Measurements from ENCODE around the gene HLA-C.
A peak's percentile ranks its signal among the peaks of the same experiment; 100 is the strongest.

DNA sequence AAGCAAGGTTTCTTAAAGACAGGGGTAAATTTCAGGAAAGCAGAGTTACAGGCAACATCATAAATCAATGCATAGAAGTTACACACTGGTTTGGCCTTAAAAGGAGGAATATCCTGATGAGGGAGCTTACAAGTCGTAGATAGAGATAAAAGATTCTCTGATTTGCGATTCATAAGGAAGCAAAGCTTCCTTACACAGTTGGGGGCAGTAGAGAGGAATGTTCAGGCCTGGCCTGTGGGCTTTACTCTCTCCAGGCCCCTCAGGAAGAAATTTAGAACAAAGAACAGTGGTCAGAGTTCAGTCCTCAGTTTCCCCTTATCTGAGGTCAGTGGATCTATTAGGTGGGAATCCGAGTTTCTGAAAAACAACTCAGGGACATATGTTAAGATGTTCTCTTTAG lies 19.3 kb downstream of the HLA-C start:
- TF ChIP-seq EZH2phosphoT487 (IDR thresholded peaks at IDR 0.05; ENCODE audit: borderline replicate concordance) (no peak), POLR2AphosphoS5 (IDR thresholded peaks at IDR 0.05; ENCODE audit: low read depth, low read length) (no peak), EZH2 (IDR thresholded peaks at IDR 0.05) (no peak), CBX3 (IDR thresholded peaks at IDR 0.05; ENCODE audit: low read depth) (no peak), ZFX (IDR thresholded peaks at IDR 0.05) (no peak), POLR2A (IDR thresholded peaks at IDR 0.05; ENCODE audit: borderline replicate concordance, extremely low read depth, insufficient read depth, insufficient read length) (no peak), RAD21 (IDR thresholded peaks at IDR 0.05; ENCODE audit: low read depth) (no peak), SP1 (IDR thresholded peaks at IDR 0.05; ENCODE audit: low read depth) (no peak), EGR1 (IDR thresholded peaks at IDR 0.05; ENCODE audit: low read depth) (no peak), YY1 (IDR thresholded peaks at IDR 0.05; ENCODE audit: extremely low read depth, insufficient replicate concordance, low read depth, low read length) (no peak), TCF7L2 (IDR thresholded peaks at IDR 0.05; ENCODE audit: borderline replicate concordance, extremely low read depth, insufficient read depth, insufficient read length) (no peak), SIN3A (IDR thresholded peaks at IDR 0.05; ENCODE audit: low read depth) (no peak)
- TF ChIP-seq, protein P1, sequence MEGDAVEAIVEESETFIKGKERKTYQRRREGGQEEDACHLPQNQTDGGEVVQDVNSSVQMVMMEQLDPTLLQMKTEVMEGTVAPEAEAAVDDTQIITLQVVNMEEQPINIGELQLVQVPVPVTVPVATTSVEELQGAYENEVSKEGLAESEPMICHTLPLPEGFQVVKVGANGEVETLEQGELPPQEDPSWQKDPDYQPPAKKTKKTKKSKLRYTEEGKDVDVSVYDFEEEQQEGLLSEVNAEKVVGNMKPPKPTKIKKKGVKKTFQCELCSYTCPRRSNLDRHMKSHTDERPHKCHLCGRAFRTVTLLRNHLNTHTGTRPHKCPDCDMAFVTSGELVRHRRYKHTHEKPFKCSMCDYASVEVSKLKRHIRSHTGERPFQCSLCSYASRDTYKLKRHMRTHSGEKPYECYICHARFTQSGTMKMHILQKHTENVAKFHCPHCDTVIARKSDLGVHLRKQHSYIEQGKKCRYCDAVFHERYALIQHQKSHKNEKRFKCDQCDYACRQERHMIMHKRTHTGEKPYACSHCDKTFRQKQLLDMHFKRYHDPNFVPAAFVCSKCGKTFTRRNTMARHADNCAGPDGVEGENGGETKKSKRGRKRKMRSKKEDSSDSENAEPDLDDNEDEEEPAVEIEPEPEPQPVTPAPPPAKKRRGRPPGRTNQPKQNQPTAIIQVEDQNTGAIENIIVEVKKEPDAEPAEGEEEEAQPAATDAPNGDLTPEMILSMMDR (IDR thresholded peaks at IDR 0.05 in 2 of 3, conservative IDR thresholded peaks at IDR 0.05 in 1 of 3; ENCODE audit: borderline replicate concordance in 1 of 3, insufficient read depth in 1 of 3, low read depth in 2 of 3, low read length in 2 of 3), result peak in 2 of 3 experiments; percentile 9 to 14; a peak in 1 of 6 replicates
- TF ChIP-seq, protein P2, sequence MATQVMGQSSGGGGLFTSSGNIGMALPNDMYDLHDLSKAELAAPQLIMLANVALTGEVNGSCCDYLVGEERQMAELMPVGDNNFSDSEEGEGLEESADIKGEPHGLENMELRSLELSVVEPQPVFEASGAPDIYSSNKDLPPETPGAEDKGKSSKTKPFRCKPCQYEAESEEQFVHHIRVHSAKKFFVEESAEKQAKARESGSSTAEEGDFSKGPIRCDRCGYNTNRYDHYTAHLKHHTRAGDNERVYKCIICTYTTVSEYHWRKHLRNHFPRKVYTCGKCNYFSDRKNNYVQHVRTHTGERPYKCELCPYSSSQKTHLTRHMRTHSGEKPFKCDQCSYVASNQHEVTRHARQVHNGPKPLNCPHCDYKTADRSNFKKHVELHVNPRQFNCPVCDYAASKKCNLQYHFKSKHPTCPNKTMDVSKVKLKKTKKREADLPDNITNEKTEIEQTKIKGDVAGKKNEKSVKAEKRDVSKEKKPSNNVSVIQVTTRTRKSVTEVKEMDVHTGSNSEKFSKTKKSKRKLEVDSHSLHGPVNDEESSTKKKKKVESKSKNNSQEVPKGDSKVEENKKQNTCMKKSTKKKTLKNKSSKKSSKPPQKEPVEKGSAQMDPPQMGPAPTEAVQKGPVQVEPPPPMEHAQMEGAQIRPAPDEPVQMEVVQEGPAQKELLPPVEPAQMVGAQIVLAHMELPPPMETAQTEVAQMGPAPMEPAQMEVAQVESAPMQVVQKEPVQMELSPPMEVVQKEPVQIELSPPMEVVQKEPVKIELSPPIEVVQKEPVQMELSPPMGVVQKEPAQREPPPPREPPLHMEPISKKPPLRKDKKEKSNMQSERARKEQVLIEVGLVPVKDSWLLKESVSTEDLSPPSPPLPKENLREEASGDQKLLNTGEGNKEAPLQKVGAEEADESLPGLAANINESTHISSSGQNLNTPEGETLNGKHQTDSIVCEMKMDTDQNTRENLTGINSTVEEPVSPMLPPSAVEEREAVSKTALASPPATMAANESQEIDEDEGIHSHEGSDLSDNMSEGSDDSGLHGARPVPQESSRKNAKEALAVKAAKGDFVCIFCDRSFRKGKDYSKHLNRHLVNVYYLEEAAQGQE (IDR thresholded peaks at IDR 0.05; ENCODE audit: low read depth), result no peak
